Gastroesophageal sphincter (tissue), 4 donors: ENCODE data around the gene RPL19. TPM values are rescaled to one million over a fixed set of nuclear protein-coding genes. Genes with fewer than 3 reads are reported as not detected.

Experiments
- ATAC-seq: fragments of 150-250 bp; one replicate; pipeline ENCODE4 v1.9.1; 2016; ENCODE audit warnings: mild to moderate bottlenecking, moderate library complexity
- H3K27ac ChIP-seq, 4 donors: fragments of 200-600 bp; sonication (generic) in 3 of 4; 1 replicate in 3 of 4; 2 replicates in 1 of 4; pipeline ENCODE4 v1.5.1; 2016 to 2019
- H3K27me3 ChIP-seq: fragments of 200-600 bp; sonication (generic); one replicate; pipeline ENCODE4 v1.5.1; 2019
- H3K36me3 ChIP-seq, 2 donors: fragments of 200-600 bp; sonication (generic); one replicate each; pipeline ENCODE4 v1.5.1; 2019; ENCODE audit warnings: control low read depth in 1 of 2
- H3K4me1 ChIP-seq, 3 donors: fragments of 200-600 bp; sonication (generic); 1 replicate in 2 of 3; 2 replicates in 1 of 3; pipeline ENCODE4 v1.5.1; 2016 to 2019; ENCODE audit warnings: control low read depth in 2 of 3
- H3K4me3 ChIP-seq, 2 donors: fragments of 200-600 bp; sonication (generic); one replicate each; pipeline ENCODE4 v1.5.1; 2019; ENCODE audit warnings: mild to moderate bottlenecking in 1 of 2, moderate library complexity in 1 of 2
- H3K9me3 ChIP-seq, 3 donors: fragments of 200-600 bp; sonication (generic); one replicate each; pipeline ENCODE4 v1.5.1; 2017 to 2019; ENCODE audit warnings: control low read depth in 2 of 3
- CTCF ChIP-seq, 4 experiments: fragments of 200-600 bp in 2 of 4; fragments of 450-650 bp in 2 of 4; sonication (generic) in 1 of 4; IDR thresholded peaks; one replicate each; pipeline ENCODE4 v1.5.1; 2017 to 2019; ENCODE audit warnings: antibody characterized with exemption in 4 of 4, mild to moderate bottlenecking in 2 of 4, moderate library complexity in 2 of 4
- EP300 ChIP-seq: sonication (generic); formaldehyde crosslinking; IDR thresholded peaks from one replicate; pipeline ENCODE4 v1.6.1; 2017; ENCODE audit warnings: antibody characterized with exemption, mild to moderate bottlenecking
- POLR2A ChIP-seq, 2 donors: fragments of 450-650 bp; IDR thresholded peaks; one replicate each; pipeline ENCODE4 v1.6.1; 2017; ENCODE audit warnings: antibody characterized with exemption in 2 of 2, mild to moderate bottlenecking in 2 of 2, moderate library complexity in 1 of 2
- POLR2AphosphoS5 ChIP-seq: sonication (generic); formaldehyde crosslinking; IDR thresholded peaks from one replicate; pipeline ENCODE4 v1.6.1; 2017; ENCODE audit warnings: antibody characterized with exemption
- WGBS, 2 donors: methylation state at CpG; one replicate each; pipeline ENCODE4 v1.1.5; 2018; ENCODE audit warnings: low coverage in 1 of 2; 5-methylcytosine and 5-hydroxymethylcytosine counted together
- total RNA-seq, 4 donors: library from RNA; depleted of rRNA; stranded (reverse); fragments of >200 nt; gene quantifications; one replicate each; pipeline ENCODE4 v1.1.0, GENCODE V29; 2016

The RPL19 gene
- 1,000 to 10,000 TPM; 1,562 to 3,160 (median 2,477) TPM for total RNA-seq

- H3K36me3 ChIP-seq, result peaks cover 0 to 43% of the 10 kb centered on the region in 2 donors
- peak within 1 kb of the TSS; percentile 89 to 96 (median 95) for H3K27ac ChIP-seq
- 0% methylated on average over 15 to 16 of the region's 52 CpGs for WGBS, 2 donors
- peaks cover 7 to 70% (median 23%) of the 10 kb centered on the region in 3 donors for H3K4me1 ChIP-seq
- peak; percentile 77 for ATAC-seq
- peak within 1 kb of the TSS; percentile 57 to 63 for H3K4me3 ChIP-seq
- TF ChIP-seq POLR2A (IDR thresholded peaks at IDR 0.05) (peak; percentile 54 to 73), EP300 (no peak), POLR2AphosphoS5 (peak; percentile 56)
- no peaks in the 10 kb centered on the region for H3K9me3 ChIP-seq
- no peaks in the 10 kb centered on the region for H3K27me3 ChIP-seq
Observed at GRCh38 chr17:39200070-39200879, at the start of gene RPL19. Gene RPL19, plus strand, starts transcription at chr17:39200283. Its CDS starts 62 bp downstream, at chr17:39200345.

GRCh38 chr17:39150795-39151149 lies 49.3 kb upstream of the RPL19 start:
- peaks cover 30% of the 10 kb centered on the region for H3K27me3 ChIP-seq
- peaks cover 0 to 47% (median 20%) of the 10 kb centered on the region in 3 donors for H3K4me1 ChIP-seq
- TF ChIP-seq POLR2AphosphoS5, result no peak
- TF ChIP-seq EP300, result no peak
- TF ChIP-seq POLR2A (IDR thresholded peaks at IDR 0.05), result no peak
- TF ChIP-seq CTCF (IDR thresholded peaks at IDR 0.05), result no peak
- no peaks in the 10 kb centered on the region for H3K9me3 ChIP-seq
- H3K27ac ChIP-seq, result peak overlapping the region in 3 of 4 donors; percentile 65 to 90 (median 85)
- H3K4me3 ChIP-seq, result peak overlapping the region in 1 of 2 donors; percentile 67
- ATAC-seq, result no peak
- H3K36me3 ChIP-seq, result no peaks in the 10 kb centered on the region
- WGBS, 2 donors, result 67% methylated on average over 3 of the region's 5 CpGs; no CpG with 5 or more reads in 1 of the 2 donors

- peaks cover 34% of the 10 kb centered on the region for H3K27me3 ChIP-seq
- peak within 1 kb of the TSS; percentile 49 to 67 for H3K4me3 ChIP-seq
- TF ChIP-seq POLR2A (IDR thresholded peaks at IDR 0.05), result no peak
- TF ChIP-seq POLR2AphosphoS5, result no peak
- TF ChIP-seq CTCF (IDR thresholded peaks at IDR 0.05), result no peak
- no peak for TF ChIP-seq EP300
- no peaks in the 10 kb centered on the region for H3K9me3 ChIP-seq
- WGBS, 2 donors, result 2% methylated on average over 10 of the region's 68 CpGs; no CpG with 5 or more reads in 1 of the 2 donors
- no peak for ATAC-seq
- peaks cover 0 to 47% (median 20%) of the 10 kb centered on the region in 3 donors for H3K4me1 ChIP-seq
- no peaks in the 10 kb centered on the region for H3K36me3 ChIP-seq
- peak within 1 kb of the TSS in 3 of 4 donors; percentile 65 to 90 (median 85) for H3K27ac ChIP-seq
Observed at GRCh38 chr17:39151150-39151942, 48.7 kb upstream of the RPL19 start, which contains the start of gene PLXDC1. Gene PLXDC1, minus strand, starts transcription at chr17:39151637. Its CDS starts 200 bp downstream, at chr17:39151437.

- Histone ChIP-seq H3K9me3 (no peaks in the 10 kb centered on the region), H3K27ac (peak overlapping the region in 3 of 4 donors; percentile 65 to 90 (median 85)), H3K4me1 (peaks cover 0 to 47% (median 20%) of the 10 kb centered on the region in 3 donors), H3K27me3 (peaks cover 36% of the 10 kb centered on the region), H3K4me3 (peak overlapping the region; percentile 49 to 67), H3K36me3 (no peaks in the 10 kb centered on the region)
- TF ChIP-seq POLR2A (IDR thresholded peaks at IDR 0.05) (no peak), POLR2AphosphoS5 (no peak), CTCF (IDR thresholded peaks at IDR 0.05) (no peak), EP300 (no peak)
- 15 to 16% methylated on average over 6 to 19 of the region's 25 CpGs for WGBS, 2 donors
- no peak for ATAC-seq
Observed at GRCh38 chr17:39151943-39152818, 47.9 kb upstream of the RPL19 start.
